K562 (cell line): Measurements from ENCODE around the gene METTL25. TPM values are rescaled to one million over a fixed set of nuclear protein-coding genes. Genes with fewer than 3 reads are reported as not detected.
A peak's percentile ranks its signal among the peaks of the same experiment; 100 is the strongest.

Experiments
- ARHGAP35 ChIP-seq: fragments of 450-650 bp; IDR thresholded peaks from 2 replicates; pipeline ENCODE4 v1.6.1; 2018; ENCODE audit not compliant: partially characterized antibody
- CEBPZ ChIP-seq: fragments of 150-350 bp; IDR thresholded peaks from 2 replicates; pipeline ENCODE4 v1.6.1; 2014; ENCODE audit warnings: low read depth, mild to moderate bottlenecking, low read length, borderline replicate concordance
- DDX20 ChIP-seq: fragments of 450-650 bp; IDR thresholded peaks from 2 replicates; pipeline ENCODE4 v1.6.1; 2016; ENCODE audit warnings: missing genetic modification characterization, low read depth, mild to moderate bottlenecking, missing compliant biosample characterization, moderate library complexity
- EHMT2 ChIP-seq: fragments of 450-650 bp; IDR thresholded peaks from 2 replicates; pipeline ENCODE4 v1.6.1; 2018; ENCODE audit warnings: antibody characterized with exemption
- GTF3C2 ChIP-seq: IDR thresholded peaks from 3 replicates; pipeline ENCODE4 v1.6.1; 2011; ENCODE audit warnings: borderline replicate concordance, mild to moderate bottlenecking, moderate library complexity; ENCODE audit not compliant: insufficient read length; ENCODE audit errors: extremely low read depth
- NR3C1 ChIP-seq: sonication (generic); formaldehyde crosslinking; IDR thresholded peaks from 2 replicates; pipeline ENCODE4 v1.8.1; 2022; ENCODE audit warnings: missing genetic modification reagents
- PHF20 ChIP-seq: fragments of 450-650 bp; IDR thresholded peaks from 2 replicates; pipeline ENCODE4 v1.6.1; 2018; ENCODE audit not compliant: partially characterized antibody
- POLR2B ChIP-seq: fragments of 450-650 bp; IDR thresholded peaks from 2 replicates; pipeline ENCODE4 v1.6.1; 2018; ENCODE audit warnings: low read depth; ENCODE audit not compliant: partially characterized antibody
- PTTG1 ChIP-seq: fragments of 450-650 bp; IDR thresholded peaks from 2 replicates; pipeline ENCODE4 v1.6.1; 2016; ENCODE audit warnings: low read depth, mild to moderate bottlenecking, missing genetic modification characterization, missing compliant biosample characterization
- PYGO2 ChIP-seq: fragments of 450-650 bp; IDR thresholded peaks from 2 replicates; pipeline ENCODE4 v1.6.1; 2016; ENCODE audit warnings: mild to moderate bottlenecking, missing genetic modification characterization, moderate library complexity, missing compliant biosample characterization
- RBM25 ChIP-seq: fragments of 200-400 bp; formaldehyde crosslinking; IDR thresholded peaks from 2 replicates; pipeline ENCODE4 v1.6.1; 2018; ENCODE audit warnings: low read length, low read depth, moderate library complexity; ENCODE audit not compliant: severe bottlenecking
- SP1 ChIP-seq: sonication (generic); formaldehyde crosslinking; IDR thresholded peaks from 2 replicates; pipeline ENCODE4 v1.8.1; 2022; ENCODE audit warnings: mild to moderate bottlenecking, missing genetic modification reagents
- SRSF9 ChIP-seq: fragments of 200-400 bp; formaldehyde crosslinking; IDR thresholded peaks from 2 replicates; pipeline ENCODE4 v1.6.1; 2017; ENCODE audit warnings: low read depth, low read length, borderline replicate concordance
- TGIF2 ChIP-seq: sonication (generic); formaldehyde crosslinking; IDR thresholded peaks from 2 replicates; pipeline ENCODE4 v1.8.1; 2022; ENCODE audit warnings: mild to moderate bottlenecking, missing genetic modification reagents, moderate library complexity
- TOE1 ChIP-seq, 2 experiments: fragments of 450-650 bp in 1 of 2; sonication (generic) in 1 of 2; formaldehyde crosslinking in 1 of 2; IDR thresholded peaks; 2 replicates each; pipeline versions ENCODE4 v1.7.1 to v1.8.0; 2016 to 2022; ENCODE audit warnings: borderline replicate concordance in 2 of 2, mild to moderate bottlenecking in 2 of 2, antibody characterized with exemption in 1 of 2, inconsistent platforms in 1 of 2, low read depth in 1 of 2, missing genetic modification reagents in 1 of 2, moderate library complexity in 1 of 2
- ZNF277 ChIP-seq: fragments of 250-450 bp; sonication (Bioruptor Pico); IDR thresholded peaks from 2 replicates; pipeline ENCODE4 v1.8.0; 2022; ENCODE audit warnings: inconsistent platforms, mild to moderate bottlenecking, moderate library complexity, borderline replicate concordance
- polyA plus RNA-seq, 8 experiments: library from polyadenylated mRNA; depleted of rRNA in 4 of 8; stranded (reverse) in 5 of 8; unstranded in 3 of 8; fragments of >200 nt; fragmentation: Nextera tagmentation in 2 of 8; fragmentation: Illumina TruSeq in 1 of 8; extraction: Ambion mirVana in 2 of 8; extraction: Trizol in 1 of 8; gene quantifications; 2 replicates each; pipeline versions ENCODE4 v1.2.1 to v1.2.3, GENCODE V29; 2011 to 2014; ENCODE audit warnings: inconsistent platforms in 1 of 8, missing spikeins in 1 of 8
- total RNA-seq, 7 experiments: library from RNA; depleted of rRNA in 6 of 7; stranded (reverse); fragments of >200 nt in 6 of 7; fragmentation: Illumina TruSeq in 2 of 7; extraction: Trizol in 2 of 7; gene quantifications; 2 replicates each; pipeline versions ENCODE4 v1.2.1 to v1.2.3, GENCODE V29; 2011 to 2021; ENCODE audit warnings: low replicate concordance in 1 of 7
- TF ChIP-seq, protein P1 (sequence below): fragments of 450-650 bp; formaldehyde crosslinking; IDR thresholded peaks from 2 replicates; pipeline ENCODE4 v1.4.0; 2022; ENCODE audit warnings: mild to moderate bottlenecking, moderate library complexity

The METTL25 gene
- total and polyA plus RNA-seq, 9 of the 15 experiments (the other 6 are each of a cell fraction or from before 2014, with no cell fraction given), result 0.50 to 2.4 (median 1.9) TPM

GRCh38 chr12:82358200-82359114 lies at the start of gene METTL25, which contains the start of gene CCDC59 (continued):
- peak; percentile 95 for TF ChIP-seq TOE1 (IDR thresholded peaks at IDR 0.05; ENCODE audit: borderline replicate concordance)
- TF ChIP-seq TOE1 (CRISPR knock-in tag; IDR thresholded peaks at IDR 0.05; ENCODE audit: borderline replicate concordance, low read depth), result no peak; the same call in 1 of the 2 replicates
- TF ChIP-seq POLR2B, result peak; percentile 76
- no peak for TF ChIP-seq NR3C1 (CRISPR knock-in tag)
- no peak for TF ChIP-seq DDX20 (tag)
- no peak for TF ChIP-seq GTF3C2
- peak; percentile 97 for TF ChIP-seq SP1 (CRISPR knock-in tag)
- no peak for TF ChIP-seq SRSF9
- no peak for TF ChIP-seq ARHGAP35
- peak; percentile 55; the same call in 1 of the 2 replicates for TF ChIP-seq EHMT2
- TF ChIP-seq TGIF2 (CRISPR knock-in tag), result no peak
- no peak for TF ChIP-seq ZNF277 (CRISPR knock-in tag)
- TF ChIP-seq PHF20, result peak; percentile 99
- TF ChIP-seq PTTG1 (tag), result no peak
- TF ChIP-seq CEBPZ, result peak; percentile 66; the same call in 1 of the 2 replicates
- TF ChIP-seq, protein P1, sequence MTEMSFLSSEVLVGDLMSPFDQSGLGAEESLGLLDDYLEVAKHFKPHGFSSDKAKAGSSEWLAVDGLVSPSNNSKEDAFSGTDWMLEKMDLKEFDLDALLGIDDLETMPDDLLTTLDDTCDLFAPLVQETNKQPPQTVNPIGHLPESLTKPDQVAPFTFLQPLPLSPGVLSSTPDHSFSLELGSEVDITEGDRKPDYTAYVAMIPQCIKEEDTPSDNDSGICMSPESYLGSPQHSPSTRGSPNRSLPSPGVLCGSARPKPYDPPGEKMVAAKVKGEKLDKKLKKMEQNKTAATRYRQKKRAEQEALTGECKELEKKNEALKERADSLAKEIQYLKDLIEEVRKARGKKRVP (CRISPR knock-in tag), result 0 out of 2 replicates have a peak, but pooled peaks have one; percentile 16
- no peak for TF ChIP-seq PYGO2
- TF ChIP-seq RBM25, result no peak
